HG03066 (cell line): ENCODE results near the gene NUDT5.
"Not testable (repeated sequence)": the region's sequence is repeated elsewhere in the genome, so short reads cannot be mapped to it uniquely, and the experiment has no call there.

ENCODE experiments used
- ATAC-seq: cut with Tn5 transposase; IDR thresholded peaks from one replicate; pipeline ENCODE4 v1.9.1; 2021; ENCODE audit warnings: low read depth; ENCODE audit not compliant: unreplicated experiment

Gene NUDT5

DNA sequence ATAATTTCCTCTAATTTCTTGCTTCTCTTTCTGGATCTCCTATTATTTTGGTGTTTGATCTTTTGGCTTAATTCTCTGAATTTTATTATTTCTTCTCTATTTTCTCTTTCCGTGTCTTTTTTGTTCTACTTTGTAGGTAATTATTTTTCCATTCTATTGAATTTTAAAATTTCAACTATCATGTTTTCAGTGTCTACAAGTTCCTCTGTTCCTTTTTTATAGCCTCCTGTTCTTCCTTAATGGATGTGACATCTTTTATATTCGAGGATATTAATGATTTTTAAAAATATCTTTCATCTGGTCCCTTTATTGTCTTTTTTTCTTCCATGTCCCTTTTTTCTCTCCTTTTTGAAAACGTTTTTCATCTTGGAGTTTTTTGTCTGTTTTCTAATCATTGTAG lies 11.4 kb upstream of the NUDT5 start:
- ATAC-seq: no peak

DNA sequence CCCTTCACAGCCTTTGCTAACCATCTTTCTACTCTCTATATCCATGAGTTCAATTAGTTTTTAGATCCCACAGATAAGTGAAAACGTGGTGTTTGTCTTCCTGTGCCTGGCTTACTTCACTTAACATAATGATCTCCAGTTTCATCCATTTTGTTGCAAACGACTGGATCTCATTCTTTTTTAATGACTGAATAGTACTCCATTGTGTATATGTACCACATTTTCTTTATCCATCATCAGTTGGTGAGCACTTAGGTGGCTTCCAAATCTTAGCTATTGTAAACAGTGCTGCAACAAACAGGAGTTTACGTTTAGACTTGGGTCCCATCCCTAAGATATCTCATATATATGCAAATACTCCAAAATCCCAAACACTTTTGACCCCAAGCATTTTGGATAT lies 9.4 kb upstream of the NUDT5 start:
- no peak for ATAC-seq

DNA sequence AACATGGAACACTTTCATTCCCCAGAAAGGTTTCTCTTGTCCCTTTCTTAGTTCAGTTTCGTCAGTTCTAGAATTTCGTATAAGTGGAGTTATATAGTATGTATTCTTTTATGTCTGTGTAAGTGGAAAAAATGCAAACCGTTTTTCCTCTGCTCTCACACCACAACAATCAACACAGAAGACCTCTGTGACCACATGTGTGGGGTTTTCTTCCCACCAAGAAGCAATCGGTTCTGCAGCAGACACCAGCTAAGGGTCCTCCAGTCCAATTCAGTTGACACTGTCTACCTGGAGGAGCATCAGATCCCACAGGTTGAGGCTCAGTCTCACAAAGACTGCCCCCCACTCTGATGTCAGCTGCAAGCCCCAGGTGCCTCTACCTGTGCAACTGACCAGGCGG lies 6.5 kb upstream of the NUDT5 start:
- ATAC-seq: no peak

DNA sequence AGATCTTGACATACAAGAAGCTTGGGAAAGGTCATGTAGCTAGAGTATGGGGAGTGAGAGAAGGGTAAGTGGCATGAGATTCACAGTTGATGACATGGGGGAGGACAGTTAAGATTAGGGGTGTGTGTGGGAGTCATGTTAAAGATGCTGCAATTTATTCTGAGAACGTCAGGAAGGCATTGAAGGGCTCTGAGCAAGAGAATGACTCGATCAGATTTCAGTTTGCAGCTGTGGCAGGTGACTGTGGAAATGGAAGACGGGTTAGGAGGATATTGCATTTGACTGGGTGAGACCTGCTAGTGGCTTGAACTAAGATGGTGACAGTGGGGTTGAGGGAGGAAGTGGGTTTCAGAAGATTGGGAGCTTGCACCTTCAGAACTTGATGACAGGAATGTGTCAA lies 5.9 kb upstream of the NUDT5 start:
- ATAC-seq: no peak

DNA sequence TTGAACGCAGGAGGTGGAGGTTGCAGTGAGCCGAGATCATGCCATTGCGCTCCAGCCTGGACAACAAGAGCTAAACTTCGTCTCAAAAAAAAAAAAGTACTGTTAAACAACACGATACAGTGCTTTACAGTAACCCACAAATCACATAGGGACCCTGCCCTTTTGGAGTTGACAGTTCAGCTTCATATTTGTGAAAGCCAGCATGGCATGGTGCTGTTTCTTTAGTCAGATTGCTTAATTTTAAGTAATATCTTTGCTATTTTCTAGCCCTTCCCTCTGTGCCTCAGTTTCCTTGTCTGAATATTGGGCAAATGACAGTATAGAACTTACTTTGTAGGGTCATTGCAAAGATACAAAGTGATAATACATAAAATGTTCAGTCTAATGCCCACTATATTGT lies 5.2 kb upstream of the NUDT5 start:
- ATAC-seq: no peak

DNA sequence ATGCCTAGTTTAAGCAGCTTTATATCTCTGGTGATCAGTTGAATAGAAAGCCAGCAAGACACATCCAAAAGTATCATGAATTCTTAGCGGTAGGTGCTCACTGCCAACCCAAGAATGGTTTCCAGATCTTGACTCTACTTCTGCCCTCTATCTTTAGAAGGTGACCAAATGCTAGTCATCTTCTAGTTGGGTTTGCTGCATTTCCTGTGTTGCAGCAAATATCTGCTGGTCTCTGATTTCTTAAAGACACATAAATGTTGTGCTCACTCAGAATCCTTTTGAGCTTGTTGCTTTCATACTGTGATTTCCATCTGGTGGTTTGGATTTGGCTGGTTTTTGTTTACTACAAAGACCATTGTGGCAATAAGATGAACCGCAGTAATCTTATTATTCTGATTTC lies 2.5 kb upstream of the NUDT5 start:
- ATAC-seq: no peak

DNA sequence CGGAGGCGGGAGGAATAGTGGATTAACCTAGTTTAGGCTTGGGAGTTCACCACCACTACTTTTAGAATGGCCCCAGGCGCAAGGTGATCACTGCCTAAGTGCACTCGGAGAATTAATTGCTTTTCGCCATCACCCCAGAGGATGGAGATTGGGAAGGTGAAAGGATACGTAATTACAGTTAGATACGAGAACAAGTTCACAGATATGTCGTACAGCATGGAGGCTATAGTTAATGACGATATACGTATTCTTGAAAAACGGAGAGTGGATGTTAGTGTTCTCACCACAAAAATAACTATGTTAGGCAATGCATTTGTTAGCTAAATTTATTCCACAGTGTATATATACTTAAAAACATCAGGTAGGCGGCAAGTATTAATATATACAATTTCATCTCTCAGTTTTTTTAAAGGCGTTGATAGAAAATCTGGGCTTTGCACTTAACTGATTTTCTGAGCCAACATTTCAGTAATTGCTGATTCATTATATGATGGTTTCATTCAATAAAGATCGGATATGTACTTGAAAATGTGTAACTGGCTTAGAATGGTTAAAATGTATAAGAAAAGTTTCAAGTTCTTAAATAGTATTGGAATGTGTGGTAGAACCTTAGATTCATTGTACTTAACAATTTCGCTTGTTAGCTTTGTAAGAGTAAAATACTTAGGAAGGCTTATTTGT lies 980 bp upstream of the NUDT5 start:
- no peak for ATAC-seq

DNA sequence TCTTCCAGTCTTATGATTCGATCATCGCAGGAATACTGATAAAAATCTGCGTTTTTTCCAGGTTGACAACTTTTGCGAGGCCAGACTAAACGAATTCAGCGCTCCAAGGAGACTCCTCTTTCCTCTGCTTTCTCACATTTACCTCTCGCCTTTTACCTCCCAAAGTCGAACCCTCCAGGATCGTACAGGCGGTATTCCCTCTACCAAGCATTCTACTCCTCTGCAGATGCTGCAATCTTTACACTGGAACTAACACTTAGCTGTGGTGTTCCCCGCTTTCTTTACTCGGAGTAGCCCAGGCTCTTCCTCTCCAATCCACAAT lies 449 bp downstream of the NUDT5 start:
- peak; percentile 16 for ATAC-seq

DNA sequence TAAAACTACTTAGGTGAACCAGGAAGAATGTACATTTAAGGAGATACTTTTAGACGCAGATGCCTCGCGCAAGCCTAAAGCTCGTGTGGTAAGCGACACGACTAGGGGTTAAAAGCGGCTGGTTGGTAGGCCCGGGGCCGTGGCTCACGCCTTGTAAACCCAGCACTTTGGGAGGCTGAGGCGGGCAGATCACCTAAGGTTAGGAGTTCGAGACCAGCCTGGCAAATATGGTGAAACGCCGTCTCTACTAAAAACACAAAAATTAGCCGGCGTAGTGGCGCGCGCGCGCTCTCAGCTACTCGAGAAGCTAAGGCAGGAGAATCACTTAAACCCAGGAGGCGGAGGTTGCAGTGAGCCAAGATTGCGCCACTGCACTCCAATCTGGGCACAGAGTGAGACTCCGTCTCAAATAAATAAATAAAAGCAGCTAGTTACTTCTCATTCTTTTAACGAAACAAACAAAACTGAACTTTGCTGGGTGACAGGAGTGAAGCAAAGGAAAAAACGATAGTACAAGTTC lies 879 bp downstream of the NUDT5 start:
- ATAC-seq: no peak

DNA sequence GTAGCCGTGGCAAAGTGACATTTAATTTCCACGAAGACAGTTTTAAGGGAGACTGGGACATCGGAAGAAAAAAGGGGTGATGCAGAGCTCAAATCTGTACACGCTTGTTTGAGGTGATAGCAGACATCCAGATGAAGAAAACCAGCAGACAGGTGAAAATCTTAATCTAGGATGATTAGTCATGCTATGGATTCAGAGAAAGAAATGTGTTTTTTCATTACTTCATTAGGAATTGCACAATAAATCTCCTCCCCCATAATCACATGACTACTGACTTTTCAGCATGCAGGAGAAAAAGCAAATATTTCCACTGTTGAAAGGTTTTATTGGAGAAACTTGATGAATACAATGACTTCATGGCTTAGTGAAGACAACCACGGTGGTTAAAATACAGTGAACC lies 2.5 kb downstream of the NUDT5 start:
- ATAC-seq: no peak

DNA sequence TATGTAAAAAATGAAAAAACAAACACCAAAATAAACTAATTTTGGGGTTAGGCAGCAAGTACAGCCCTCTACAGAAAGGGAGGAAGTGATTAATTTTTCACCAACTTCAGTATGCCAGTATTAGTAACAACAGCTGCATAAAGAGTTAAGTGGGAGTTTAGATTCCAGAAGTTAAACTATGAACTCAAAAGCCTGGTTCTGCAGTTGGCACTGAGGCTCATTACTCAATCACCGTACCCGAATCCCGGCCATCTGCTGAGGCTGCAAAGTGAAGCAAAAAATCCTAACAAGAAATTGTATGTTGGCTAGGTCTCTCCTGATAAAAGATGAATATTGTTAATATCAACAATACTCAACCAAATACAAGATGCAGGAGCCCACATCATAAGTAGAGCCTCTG lies 4.0 kb downstream of the NUDT5 start:
- no peak for ATAC-seq

DNA sequence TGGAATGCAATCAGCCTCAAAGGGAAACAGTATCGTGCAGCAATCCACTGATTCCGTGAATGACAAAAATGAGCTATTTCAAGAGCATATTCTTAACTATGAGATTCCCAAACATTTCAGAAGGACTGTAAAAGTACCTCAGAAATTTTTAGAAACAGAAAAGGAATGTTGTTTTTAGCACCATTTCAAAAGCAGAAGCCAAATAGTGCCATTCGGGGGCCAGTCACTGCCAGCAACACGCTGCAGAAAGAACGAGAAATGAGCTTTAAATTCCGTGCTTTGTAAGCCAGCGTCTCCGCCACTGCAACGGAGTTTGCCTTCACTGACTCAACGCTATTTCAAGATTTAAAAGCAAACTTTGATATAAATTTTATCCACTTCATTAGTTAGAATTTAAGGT lies 6.3 kb downstream of the NUDT5 start:
- ATAC-seq: no peak

DNA sequence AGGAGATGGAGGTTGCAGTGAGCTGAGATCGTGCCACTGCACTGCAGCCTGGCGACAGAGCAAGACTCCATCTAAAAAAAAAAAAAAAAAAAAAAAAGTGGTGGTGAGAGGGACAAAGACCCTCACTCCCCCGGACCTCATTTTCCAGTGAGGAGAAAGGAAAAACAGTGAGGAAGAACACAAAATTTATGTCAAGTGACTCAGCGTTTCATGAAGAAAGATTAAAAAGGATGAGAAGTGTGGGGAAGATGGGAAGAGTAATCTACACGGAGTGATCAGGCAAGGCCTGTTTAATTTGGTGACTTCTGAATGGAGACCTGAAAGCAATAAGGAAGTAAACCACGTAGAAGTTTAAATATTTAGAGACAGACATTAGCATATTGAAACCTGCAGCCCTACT lies 7.0 kb downstream of the NUDT5 start:
- no peak for ATAC-seq

DNA sequence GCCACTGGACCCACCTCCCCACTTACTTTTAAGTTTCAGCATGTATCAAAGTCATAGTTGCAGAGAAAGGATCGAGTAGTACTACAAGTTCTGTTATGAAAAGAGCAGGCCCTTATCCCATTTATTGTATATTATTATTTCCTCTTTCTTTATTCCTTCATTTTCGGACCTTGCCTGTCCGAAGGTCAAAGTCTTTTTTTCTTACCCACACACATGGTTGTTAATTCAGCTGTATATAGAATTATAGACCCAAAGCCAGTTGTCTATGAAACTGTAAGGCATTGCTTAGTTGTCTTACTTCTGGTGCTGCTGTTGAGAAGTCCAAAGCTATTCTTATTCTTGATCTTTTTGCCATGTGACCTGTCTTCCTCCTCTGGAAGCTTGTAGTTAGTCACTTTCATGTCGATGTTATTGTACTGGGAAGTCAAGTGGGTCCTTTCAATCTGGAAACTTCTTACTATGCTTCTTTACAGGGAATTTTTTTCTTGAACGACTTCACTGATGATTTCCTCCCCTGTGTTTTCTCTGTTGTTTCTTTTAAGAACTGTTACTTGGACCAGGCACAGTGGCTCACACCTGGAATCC lies 8.3 kb downstream of the NUDT5 start:
- ATAC-seq: no peak

DNA sequence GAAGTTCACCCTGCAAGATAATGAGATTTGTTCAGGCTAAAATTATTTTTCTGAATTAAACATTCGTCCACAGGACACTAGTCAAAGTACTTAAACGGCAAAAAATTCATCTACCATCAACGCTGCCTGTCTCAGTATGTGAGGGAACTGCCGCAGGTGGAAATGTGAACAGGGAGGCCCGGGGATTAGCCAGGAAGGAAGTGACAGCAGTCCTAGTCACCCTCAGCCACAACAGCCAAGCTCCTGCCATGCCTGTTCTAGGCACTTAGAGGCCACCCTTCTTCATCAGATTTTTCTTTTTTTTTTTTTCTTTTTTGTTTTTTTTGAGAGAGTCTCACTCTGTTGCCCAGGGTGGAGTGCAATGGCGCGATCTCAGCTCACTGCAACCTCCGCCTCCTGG lies 9.4 kb downstream of the NUDT5 start:
- ATAC-seq: no peak

DNA sequence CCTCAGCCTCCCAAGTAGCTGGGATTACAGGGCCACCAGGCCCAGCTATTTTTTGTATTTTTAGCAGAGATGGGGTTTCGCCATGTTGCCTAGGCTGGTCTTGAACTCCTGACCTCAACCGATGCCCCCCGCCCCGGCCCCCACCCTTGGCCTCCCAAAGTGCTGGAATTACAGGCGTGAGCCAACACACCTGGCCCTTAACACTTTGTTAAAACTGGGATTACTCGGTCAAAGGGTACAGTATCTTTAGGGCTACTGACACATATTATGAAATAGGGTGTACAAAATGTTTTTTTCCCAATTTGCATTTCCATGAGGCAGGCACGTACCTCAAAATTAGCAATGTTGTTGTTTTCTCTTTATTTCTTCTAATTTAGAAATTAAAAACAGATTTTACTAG lies 11.5 kb downstream of the NUDT5 start:
- ATAC-seq: no peak

DNA sequence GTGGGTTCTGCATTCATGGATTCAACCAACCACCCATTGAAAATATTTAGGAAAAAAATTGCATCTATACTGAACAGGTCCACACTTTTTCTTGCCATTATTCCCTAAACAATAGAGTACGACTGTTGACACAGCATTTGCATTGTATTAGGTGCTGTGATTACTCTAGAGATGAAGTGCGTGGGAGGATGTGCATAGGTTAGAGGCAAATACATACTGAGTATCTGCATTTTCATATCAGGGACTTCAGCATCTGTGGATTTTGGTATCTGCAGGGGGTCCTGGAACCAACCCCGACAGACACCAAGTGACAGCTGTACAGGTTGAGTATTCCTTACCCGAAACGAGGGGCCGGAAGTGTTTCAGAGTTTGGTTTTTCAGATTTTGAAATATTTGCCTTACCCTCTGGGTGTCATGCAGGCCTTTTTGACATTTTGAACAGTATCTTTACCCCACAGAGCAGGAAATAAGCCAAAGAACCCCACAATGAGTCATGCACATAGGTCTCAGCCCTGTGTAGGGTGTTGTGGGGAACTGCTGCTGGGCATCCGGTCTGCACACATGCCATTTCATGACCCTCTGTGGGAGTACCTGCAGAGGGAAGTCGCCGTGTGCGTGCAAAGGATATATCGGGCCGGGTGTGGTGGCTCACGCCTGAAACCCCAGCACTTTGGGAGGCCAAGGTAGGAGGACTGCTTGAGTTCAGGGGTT lies 14.5 kb downstream of the NUDT5 start:
- ATAC-seq: no peak

DNA sequence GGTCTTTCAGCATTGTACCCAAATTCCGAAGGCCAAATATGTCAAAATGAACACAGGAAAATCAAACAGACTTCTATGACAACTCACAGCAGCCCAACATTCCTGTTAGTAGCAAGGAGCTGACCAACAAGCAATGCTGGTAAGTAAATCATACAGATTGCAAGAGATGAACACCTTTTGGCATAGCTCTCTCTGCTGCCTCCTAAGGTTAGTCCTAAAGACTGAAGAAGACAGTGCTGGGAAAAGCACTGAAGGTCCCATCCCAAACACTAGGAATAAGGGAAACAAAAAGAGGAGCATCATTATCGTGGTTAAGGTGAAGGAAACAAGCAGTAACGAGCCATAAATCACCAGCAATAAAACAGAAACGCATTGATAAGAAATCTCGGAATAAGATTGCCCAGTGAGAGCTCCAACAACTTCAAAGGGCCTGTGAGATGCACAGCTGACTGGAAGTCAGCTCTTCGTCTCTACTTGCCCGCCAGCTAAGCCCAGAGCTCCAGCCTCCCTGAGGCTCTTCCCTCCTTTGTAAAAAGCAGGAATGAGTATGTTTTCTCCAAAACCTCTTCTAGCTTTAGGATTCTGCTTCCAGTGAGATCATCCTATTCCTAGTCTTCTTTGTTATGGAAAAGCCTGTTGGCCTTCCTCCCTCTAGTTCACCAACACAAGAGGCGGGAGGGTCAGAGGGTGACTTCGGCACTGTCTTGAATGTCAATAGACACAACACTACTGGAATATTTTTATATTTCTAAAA lies 15.3 kb downstream of the NUDT5 start:
- ATAC-seq: no peak

DNA sequence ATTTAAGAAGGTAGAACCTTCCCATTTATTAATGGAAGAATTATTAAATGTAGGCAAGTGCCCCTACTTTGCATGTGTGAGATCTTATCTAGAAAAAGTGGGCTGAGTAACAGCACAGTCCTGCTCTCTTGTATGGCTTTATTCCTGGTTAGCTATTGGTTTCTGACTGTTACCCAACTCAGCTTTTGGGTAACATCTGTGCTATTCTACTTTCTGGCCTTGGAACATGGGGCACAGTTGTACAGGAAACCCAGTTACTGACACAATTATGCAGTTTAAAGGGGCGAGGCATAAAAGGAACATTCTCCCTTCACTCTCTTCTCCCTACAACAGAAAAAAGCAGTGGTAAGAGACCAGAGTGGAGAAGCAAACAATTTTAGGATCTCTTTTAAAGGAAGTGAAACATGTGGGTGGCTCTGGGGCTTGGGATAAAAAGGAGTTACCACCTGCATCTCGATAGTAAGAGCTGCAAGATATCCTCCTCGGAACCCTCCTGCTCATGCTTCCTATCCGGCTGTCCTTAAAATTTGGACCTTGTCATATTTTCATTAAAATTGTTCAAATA lies 16.0 kb downstream of the NUDT5 start:
- ATAC-seq: no peak

DNA sequence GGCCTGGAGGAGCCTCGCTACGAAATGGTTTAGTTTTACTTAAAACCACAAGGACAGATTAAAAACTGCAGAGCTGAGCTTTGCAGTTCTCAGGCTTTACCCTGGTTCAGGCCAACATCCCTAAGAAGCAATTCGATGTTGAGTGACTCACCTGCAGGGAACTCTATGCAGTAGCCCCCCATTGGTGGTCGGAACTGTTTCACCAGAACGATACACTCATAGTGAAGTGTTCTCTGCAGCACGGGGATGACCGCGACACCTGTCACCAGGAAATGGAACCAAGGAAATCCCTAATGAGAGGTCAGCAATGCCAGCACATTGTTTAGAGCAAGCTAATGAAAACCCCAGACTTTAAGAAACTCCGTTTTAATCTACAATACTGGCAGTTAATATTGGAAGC lies 18.0 kb downstream of the NUDT5 start:
- ATAC-seq: no peak

DNA sequence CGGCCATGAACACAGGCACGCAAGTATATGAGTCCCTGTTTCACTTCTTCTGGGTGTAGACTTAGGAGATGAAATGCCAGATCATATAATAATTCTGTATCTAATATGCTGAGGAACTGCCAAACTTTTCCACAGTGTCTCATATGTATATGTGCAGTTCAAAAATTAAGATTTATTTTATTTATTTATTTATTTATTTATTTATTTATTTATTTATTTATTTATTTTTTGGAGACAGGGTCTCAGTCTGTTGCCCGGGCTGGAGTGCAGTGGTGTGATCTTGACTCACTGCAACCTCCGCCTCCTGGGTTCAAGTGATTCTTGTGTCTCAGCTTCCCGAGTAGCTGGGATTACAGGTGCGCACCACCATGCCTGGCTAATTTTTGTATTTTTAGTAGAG lies 24.2 kb downstream of the NUDT5 start:
- ATAC-seq: not testable (repeated sequence)
